Nephron progenitor cell (in vitro differentiated cells): ENCODE results near the gene KIF22.

Experiments
- DNase-seq: peaks from one replicate; pipeline ENCODE4 v3.0.0; 2021
- H3K27ac Mint-ChIP-seq: 2 replicates; pipeline ENCODE4 v1.8.0; 2021; ENCODE audit warnings: mild to moderate bottlenecking, moderate library complexity, mixed read lengths
- H3K27me3 Mint-ChIP-seq: 2 replicates; pipeline ENCODE4 v1.8.0; 2021; ENCODE audit warnings: mild to moderate bottlenecking, low read depth, mixed read lengths; ENCODE audit not compliant: poor library complexity
- H3K36me3 Mint-ChIP-seq: 2 replicates; pipeline ENCODE4 v1.8.0; 2021; ENCODE audit warnings: low read depth, mixed read lengths
- H3K4me1 Mint-ChIP-seq: 2 replicates; pipeline ENCODE4 v1.8.0; 2021; ENCODE audit warnings: mixed read lengths
- H3K4me3 Mint-ChIP-seq: 2 replicates; pipeline ENCODE4 v1.8.0; 2021; ENCODE audit warnings: mild to moderate bottlenecking, moderate library complexity, mixed read lengths
- H3K9me3 Mint-ChIP-seq: 2 replicates; pipeline ENCODE4 v1.8.0; 2021; ENCODE audit warnings: mild to moderate bottlenecking, moderate library complexity, mixed read lengths
- TF ChIP-seq, protein P1 (sequence below): fragments of 200-600 bp; sonication (generic); IDR thresholded peaks from 2 replicates; pipeline ENCODE4 v1.5.0; 2021; ENCODE audit warnings: antibody characterized with exemption

KIF22 gene

DNA sequence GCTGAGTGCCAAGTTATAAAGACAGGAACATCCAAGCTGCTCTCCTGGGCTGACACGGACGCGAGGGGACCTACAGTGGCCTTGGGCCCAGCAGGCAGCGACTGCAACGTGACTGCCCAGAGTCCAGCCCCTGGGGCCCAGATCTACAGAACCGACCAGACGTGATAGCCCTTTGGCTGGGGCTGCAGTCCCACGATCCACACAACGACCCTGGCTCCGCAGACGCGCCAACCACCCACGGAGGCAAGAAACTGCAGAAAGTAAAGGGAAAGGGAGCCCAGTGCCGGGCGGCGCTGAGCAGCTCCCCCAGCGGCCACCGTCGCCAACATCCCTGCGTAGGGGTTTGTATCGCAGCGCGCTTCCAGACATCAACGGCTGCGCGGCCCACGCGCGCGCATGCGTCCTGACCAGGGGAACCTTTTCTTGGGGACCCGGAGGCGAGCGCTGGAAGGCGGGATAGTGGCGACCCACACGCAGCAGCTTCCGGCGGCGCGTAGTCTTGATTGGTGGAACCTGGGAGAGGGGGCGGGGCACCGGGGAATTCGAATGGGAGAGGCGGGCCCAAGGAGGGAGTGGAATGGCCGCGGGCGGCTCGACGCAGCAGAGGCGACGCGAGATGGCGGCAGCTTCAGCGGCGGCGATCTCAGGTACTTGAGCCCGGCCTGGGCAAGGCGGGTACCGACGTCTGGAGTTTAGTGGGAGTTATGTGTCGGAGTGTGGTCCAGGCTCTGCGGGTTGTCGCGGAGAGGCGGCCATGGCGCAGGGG, at the start of gene KIF22:
Gene KIF22 (plus strand): TSS at position 569 of the 766 bp plus-strand sequence. CDS start 9 bp downstream, at position 578.
- peaks cover 4% of the 10 kb centered on the region for H3K27me3 Mint-ChIP-seq
- H3K36me3 Mint-ChIP-seq: peaks cover 27% of the 10 kb centered on the region
- peak; percentile 100 for DNase-seq
- H3K27ac Mint-ChIP-seq: peak within 1 kb of the TSS; percentile 99
- peaks cover 46% of the 10 kb centered on the region for H3K4me1 Mint-ChIP-seq
- H3K9me3 Mint-ChIP-seq: peaks cover 3% of the 10 kb centered on the region
- TF ChIP-seq, protein P1, sequence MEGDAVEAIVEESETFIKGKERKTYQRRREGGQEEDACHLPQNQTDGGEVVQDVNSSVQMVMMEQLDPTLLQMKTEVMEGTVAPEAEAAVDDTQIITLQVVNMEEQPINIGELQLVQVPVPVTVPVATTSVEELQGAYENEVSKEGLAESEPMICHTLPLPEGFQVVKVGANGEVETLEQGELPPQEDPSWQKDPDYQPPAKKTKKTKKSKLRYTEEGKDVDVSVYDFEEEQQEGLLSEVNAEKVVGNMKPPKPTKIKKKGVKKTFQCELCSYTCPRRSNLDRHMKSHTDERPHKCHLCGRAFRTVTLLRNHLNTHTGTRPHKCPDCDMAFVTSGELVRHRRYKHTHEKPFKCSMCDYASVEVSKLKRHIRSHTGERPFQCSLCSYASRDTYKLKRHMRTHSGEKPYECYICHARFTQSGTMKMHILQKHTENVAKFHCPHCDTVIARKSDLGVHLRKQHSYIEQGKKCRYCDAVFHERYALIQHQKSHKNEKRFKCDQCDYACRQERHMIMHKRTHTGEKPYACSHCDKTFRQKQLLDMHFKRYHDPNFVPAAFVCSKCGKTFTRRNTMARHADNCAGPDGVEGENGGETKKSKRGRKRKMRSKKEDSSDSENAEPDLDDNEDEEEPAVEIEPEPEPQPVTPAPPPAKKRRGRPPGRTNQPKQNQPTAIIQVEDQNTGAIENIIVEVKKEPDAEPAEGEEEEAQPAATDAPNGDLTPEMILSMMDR: peak; percentile 69
- peak within 1 kb of the TSS; percentile 99 for H3K4me3 Mint-ChIP-seq

DNA sequence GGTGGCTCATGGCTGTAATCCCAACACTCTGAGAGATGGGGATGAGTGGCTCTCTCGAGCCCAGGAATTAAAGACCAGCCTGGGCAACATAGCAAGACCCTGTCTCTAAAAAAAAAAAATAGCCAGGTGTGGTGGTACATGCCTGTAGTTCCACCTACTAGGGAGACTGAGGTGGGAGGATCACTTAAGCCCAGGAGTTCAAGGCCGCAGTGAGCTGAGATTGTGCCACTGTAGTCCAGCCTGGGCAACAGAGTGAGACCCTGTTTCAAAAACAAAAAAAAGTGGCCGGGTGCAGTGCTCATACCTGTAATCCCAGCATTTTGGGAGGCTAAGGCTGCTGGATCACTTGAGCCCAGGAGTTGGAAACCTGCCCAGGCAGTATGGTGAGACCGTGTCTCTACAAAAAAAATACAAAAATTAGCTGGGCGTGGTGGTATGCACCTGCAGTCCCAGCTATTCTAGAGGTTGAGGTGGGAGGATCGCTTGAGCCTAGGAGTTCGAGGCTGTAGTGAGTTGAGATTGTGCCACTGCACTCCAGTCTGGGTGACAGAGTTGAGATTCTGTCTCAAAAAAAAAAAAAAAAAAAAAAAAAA, 47.8 kb upstream of the KIF22 start:
- TF ChIP-seq, protein P1: no peak
- H3K27ac Mint-ChIP-seq: no peak overlapping the region
- no peak for DNase-seq
- peaks cover 24% of the 10 kb centered on the region for H3K4me1 Mint-ChIP-seq
- H3K36me3 Mint-ChIP-seq: no peaks in the 10 kb centered on the region
- no peak overlapping the region for H3K4me3 Mint-ChIP-seq
- peaks cover 24% of the 10 kb centered on the region for H3K27me3 Mint-ChIP-seq
- H3K9me3 Mint-ChIP-seq: peaks cover 7% of the 10 kb centered on the region

DNA sequence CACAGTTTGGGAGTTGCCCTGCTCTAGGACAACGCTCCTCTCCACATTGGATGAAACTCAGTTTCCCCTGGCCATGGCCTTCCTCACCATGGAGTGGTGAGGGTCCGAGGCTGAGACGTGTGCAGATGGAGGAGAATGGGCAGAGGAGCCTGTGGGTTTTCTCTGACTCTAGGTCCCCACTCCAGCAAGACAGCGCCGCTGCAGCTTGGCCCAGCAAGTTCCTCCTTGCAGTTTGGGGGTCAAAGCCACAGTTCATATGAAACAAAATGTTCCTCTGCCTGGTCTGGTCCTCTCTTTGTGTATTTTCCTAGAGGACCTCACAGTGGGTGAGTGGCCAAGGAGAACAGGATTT, 47.1 kb upstream of the KIF22 start:
- TF ChIP-seq, protein P1: no peak
- no peak for DNase-seq
- peaks cover 17% of the 10 kb centered on the region for H3K4me1 Mint-ChIP-seq
- no peaks in the 10 kb centered on the region for H3K36me3 Mint-ChIP-seq
- H3K4me3 Mint-ChIP-seq: no peak overlapping the region
- H3K27me3 Mint-ChIP-seq: peaks cover 24% of the 10 kb centered on the region
- H3K9me3 Mint-ChIP-seq: peaks cover 9% of the 10 kb centered on the region
- H3K27ac Mint-ChIP-seq: no peak overlapping the region

DNA sequence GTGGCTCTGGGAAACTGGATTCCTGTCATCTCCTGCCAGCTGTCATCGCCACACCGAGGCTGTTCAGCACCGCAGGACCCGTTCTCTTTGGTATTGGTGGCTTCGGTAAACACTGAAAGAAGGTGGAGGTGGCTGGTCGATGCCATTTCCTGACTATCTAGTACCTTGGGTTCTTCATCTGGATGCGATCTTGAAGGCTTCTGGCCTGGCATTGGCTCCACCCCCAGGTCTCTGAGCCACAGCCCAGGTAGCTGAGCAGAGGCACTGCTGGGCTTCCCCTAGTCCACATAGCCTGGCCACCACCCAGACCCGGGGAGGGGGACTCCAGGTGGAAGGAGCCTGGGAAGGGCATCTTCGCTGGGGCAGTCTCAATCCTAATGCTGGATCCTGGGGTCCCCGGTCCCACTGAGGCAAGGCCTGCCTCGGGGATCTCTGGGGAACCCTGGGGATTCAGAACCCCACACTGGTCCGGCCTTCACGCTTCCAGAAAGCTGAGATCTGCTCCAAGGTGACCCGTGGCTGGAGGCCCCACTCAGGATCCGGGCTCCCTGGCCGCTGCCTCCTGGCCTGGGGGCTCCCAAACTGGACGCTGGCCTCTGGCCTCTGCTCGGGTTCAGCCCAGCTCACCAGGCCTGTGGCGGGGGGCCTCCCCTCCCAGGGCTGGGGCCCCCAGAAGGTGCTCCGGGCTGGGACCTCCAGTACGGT, 46.6 kb upstream of the KIF22 start:
- H3K36me3 Mint-ChIP-seq: no peaks in the 10 kb centered on the region
- TF ChIP-seq, protein P1: no peak
- no peak overlapping the region for H3K4me3 Mint-ChIP-seq
- H3K9me3 Mint-ChIP-seq: peaks cover 13% of the 10 kb centered on the region
- H3K4me1 Mint-ChIP-seq: peaks cover 16% of the 10 kb centered on the region
- H3K27me3 Mint-ChIP-seq: peaks cover 24% of the 10 kb centered on the region
- no peak for DNase-seq
- H3K27ac Mint-ChIP-seq: no peak overlapping the region

DNA sequence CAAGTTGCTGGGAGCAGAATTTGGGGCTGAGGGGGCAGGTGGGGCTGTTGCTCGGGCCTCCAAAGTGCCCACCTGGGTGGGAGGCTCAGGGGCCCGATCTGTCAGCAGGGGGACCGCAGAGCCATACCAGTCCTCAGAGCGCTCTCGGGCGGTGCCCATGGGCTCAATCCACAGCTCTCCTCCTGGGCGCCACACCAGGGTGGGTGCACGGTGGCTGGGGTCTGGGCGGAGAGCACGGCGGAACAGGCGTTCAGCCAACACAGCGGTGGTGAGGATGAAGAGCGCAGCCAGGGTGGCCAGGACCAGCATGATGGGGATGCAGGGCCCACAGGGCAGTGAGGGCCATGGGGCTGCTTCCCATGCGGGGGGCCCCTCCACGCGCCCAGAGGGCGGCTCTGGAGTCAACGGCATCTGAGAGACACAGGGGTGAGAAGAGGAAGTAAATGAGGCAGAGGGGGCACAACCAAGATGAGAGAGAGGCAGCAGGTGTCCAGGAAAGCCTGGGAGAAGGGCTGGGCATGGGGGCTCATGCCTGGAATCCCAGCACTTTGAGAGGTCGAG, 45.9 kb upstream of the KIF22 start:
- Mint-ChIP-seq H3K4me3 (no peak overlapping the region), H3K9me3 (peaks cover 15% of the 10 kb centered on the region), H3K36me3 (no peaks in the 10 kb centered on the region), H3K27me3 (peaks cover 24% of the 10 kb centered on the region), H3K4me1 (peaks cover 17% of the 10 kb centered on the region), H3K27ac (no peak overlapping the region)
- DNase-seq: no peak
- TF ChIP-seq, protein P1: no peak
